ENCODE measurements around the gene TSPAN8. TPM values are rescaled to one million over a fixed set of nuclear protein-coding genes. Genes with fewer than 3 reads are reported as not detected.
"Not testable (repeated sequence)": the region's sequence is repeated elsewhere in the genome, so short reads cannot be mapped to it uniquely, and the experiment has no call there.

TSPAN8 gene
- total RNA-seq, 1 donor, result 0.43 TPM

DNA sequence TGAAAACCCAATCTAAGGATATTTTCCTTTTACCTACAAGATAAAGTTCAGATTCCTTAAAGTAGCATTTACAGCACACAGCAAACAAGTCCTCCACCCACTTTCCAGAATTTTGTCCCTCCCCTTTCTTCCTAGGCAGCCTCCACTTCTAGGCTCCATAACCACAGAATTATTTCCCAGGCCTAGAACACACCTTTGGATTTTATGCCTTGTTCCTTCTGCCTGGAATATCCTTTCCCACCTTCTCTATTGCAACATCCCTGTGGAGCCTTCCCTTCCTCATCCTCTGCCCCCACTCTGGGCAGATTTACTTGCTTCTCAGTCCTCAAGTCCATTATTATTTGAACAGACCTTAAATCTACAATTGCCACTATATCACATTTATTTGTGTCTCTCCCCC lies 2.1 kb upstream of the TSPAN8 start:
- no peak for DNase-seq (ENCODE audit: low read depth)
- no peak overlapping the region for H3K4me3 ChIP-seq (ENCODE audit: low read depth, low read length)
- TF ChIP-seq, protein P1, sequence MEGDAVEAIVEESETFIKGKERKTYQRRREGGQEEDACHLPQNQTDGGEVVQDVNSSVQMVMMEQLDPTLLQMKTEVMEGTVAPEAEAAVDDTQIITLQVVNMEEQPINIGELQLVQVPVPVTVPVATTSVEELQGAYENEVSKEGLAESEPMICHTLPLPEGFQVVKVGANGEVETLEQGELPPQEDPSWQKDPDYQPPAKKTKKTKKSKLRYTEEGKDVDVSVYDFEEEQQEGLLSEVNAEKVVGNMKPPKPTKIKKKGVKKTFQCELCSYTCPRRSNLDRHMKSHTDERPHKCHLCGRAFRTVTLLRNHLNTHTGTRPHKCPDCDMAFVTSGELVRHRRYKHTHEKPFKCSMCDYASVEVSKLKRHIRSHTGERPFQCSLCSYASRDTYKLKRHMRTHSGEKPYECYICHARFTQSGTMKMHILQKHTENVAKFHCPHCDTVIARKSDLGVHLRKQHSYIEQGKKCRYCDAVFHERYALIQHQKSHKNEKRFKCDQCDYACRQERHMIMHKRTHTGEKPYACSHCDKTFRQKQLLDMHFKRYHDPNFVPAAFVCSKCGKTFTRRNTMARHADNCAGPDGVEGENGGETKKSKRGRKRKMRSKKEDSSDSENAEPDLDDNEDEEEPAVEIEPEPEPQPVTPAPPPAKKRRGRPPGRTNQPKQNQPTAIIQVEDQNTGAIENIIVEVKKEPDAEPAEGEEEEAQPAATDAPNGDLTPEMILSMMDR (IDR thresholded peaks at IDR 0.05; ENCODE audit: insufficient read depth, low read depth, low read length), result no peak

DNA sequence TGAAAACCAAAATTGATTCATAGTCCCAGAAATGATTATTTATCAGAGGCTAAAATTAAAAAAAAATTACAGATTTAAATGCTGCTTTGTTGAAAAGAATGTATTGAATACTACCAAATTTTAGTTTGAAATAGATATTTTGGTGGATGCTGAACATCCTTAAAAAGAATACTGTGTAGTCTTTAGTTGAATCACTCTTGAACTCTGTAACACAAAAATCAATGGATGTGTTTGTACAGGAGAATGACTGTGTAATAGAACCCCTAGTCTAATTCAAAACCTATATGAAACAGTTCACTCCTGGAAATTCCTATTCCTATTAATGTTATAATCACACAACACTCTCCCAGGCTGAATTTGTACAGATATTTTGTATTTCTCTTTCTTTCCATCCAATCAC lies 1.5 kb upstream of the TSPAN8 start:
- H3K4me3 ChIP-seq (ENCODE audit: low read depth, low read length), result no peak overlapping the region
- DNase-seq (ENCODE audit: low read depth), result no peak
- TF ChIP-seq, protein P1 (IDR thresholded peaks at IDR 0.05; ENCODE audit: insufficient read depth, low read depth, low read length), result no peak

DNA sequence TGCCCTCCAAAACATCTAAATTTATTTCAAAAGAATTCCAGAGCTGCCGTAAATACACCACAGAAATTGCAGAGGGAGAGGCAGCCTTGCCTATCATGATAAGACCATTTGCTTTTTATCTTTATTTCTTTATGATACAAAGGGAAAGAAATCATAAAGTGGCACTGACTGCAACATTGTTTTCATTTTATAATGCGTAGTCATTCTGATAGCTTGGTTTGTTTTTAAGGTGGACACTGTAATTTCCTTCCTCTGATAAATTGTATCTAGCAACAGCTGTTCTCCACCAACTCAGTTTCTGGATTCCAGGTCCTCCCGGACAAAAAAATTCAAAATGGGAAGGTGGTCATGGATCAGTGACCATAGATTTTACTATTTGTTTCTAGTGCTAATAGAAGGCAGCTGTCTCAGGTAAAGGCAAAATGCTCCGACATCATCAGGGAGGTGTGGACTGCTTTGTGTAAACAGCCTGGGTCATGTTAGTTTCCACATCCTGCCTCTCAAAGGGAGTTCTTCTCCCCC lies 623 bp upstream of the TSPAN8 start:
- TF ChIP-seq, protein P1 (IDR thresholded peaks at IDR 0.05; ENCODE audit: insufficient read depth, low read depth, low read length), result no peak
- H3K4me3 ChIP-seq (ENCODE audit: low read depth, low read length), result no peak overlapping the region
- no peak for DNase-seq (ENCODE audit: low read depth)

DNA sequence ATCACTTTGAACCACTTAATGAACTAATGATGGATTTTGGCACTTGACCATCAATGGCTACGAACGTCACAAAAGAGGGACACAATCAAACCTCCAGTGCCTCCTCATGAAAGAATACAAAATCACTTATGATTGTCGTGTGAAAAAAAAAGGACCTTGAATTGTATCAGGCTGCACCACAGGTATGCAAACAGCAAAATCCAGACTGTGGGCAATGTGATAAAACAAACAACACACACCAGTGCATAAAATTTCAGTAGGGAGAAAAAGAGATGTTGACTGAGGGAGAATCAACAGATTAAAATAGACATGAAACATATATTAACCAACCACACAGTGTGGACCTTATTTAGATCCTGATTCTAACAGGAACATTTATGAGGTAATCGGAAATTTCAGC lies 2.6 kb downstream of the TSPAN8 start:
- TF ChIP-seq, protein P1 (IDR thresholded peaks at IDR 0.05; ENCODE audit: insufficient read depth, low read depth, low read length), result no peak
- H3K4me3 ChIP-seq (ENCODE audit: low read depth, low read length), result no peak overlapping the region
- no peak for DNase-seq (ENCODE audit: low read depth)

DNA sequence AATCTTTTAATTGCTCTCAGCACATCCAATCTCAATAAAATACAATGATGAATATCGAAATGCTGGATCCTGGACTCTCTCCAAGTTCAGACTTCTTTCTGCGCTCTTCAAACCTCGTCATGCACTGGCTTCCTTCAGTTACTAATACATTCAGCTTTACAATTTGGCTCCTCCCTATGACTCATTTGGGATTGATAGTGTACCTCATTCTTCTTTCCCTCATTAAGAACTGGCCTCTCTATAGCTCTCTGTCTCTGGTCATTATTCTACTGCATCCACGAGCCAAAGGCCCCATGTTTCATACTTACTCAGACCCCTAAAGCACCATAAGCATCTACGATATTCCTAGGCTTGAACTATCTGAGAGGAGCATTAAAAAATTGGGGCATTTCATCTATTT lies 4.9 kb downstream of the TSPAN8 start:
- no peak for DNase-seq (ENCODE audit: low read depth)
- no peak overlapping the region for H3K4me3 ChIP-seq (ENCODE audit: low read depth, low read length)
- TF ChIP-seq, protein P1 (IDR thresholded peaks at IDR 0.05; ENCODE audit: insufficient read depth, low read depth, low read length), result no peak

DNA sequence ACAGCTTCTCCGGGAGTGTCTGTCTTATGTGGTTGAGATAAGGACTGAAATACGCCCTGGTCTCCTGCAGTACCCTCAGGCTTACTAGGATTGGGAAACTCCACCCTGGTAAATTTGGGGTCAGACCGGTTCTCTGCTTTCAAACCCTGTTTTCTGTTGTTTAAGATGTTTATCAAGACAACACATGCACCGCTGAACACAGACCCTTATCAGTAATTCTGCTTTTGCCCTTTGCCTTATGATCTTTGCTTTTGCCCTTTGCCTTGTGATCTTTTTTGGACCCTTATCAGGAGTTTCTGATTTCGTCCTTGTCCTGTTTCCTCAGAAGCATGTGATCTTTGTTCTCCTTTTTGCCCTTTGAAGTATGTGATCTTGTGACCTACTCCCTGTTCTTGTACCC lies 7.8 kb downstream of the TSPAN8 start:
- H3K4me3 ChIP-seq (ENCODE audit: low read depth, low read length); DNase-seq (ENCODE audit: low read depth): not testable (repeated sequence)

DNA sequence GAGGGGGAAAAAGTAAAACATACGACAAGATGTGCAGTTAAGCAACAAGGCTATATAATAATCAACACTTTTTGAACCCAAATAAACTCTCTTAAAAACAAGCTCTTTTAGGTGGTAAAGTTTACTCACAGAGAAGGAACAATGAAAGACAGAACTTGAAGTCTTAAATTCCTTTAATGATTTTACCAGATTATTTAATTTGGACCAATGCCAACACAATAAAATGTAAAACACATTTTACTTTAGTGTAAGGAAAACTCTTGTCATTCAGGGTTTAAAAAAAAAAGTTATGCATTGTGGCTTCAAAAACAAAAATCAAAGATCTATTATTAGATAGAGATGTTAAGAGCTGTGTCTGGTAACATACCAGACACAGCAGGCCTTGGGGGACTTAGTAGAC lies 13.1 kb downstream of the TSPAN8 start:
- no peak overlapping the region for H3K4me3 ChIP-seq (ENCODE audit: low read depth, low read length)
- no peak for DNase-seq (ENCODE audit: low read depth)
- TF ChIP-seq, protein P1 (IDR thresholded peaks at IDR 0.05; ENCODE audit: insufficient read depth, low read depth, low read length), result no peak

All from fibroblast of villous mesenchyme (primary cell).